ENCODE results near the gene MRPL32.

The MRPL32 gene

DNA sequence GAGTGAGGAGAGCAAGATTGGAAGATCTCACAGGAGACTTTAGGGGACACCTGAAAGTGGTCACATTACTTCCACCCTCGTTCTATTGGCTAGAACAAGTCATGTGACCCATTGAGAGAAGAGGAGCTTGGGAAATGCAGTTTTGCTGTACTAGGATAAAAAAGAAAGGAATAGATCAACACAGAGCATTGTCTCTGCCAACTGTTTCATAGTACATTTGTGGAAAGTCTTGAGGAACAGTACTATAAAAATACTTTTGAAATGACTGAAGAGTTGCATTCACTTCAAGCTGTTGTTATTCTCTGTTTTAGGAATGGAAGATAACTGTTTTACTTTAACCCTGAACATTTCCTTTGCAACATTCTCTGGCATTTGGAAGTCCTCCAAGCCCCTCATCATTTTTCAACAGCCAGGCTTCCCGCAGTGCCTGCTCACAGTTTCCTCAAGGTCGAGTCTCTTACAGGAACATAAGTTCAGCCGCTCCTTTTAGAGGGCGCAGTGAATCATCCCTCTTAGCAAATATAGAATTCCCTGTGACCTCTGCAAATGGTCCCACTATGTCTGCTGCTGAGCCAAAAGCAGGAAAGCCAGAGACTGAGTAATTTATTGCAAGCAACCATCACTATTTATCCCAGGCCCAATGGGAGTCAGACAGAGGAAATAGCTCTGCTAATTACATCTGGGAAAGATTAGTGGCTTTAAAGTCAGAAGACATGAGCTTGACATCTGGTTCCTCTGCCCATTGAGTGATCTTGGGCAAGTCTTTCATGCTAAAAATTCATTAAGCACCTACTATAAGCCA lies 40.7 kb downstream of the MRPL32 start:
- DNase-seq: no peak

DNA sequence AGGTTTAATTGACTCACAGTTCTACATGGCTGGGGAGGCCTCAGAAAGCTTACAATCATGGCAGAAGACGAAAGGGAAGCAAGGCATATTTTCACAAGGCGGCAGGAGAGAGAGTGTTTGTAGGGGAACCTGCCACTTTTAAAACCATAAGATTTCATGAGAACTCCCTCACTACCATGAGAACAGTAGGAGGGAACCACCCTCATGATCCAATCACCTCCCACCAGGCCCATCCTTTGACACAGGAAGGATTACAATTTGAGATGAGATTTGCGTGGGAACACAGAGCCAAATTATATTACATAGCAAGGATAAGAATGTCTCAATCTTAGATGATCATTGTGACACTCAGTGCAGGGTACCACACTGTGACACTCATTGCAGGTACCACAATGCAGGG lies 44.2 kb downstream of the MRPL32 start:
- no peak for DNase-seq

- DNase-seq: no peak
These were observed 46.3 kb downstream of the MRPL32 start for GRCh38 chr7:42978496-42978895.

- DNase-seq: no peak
These were observed 47.9 kb downstream of the MRPL32 start for GRCh38 chr7:42980084-42980483.

GRCh38 chr7:42980514-42980913 lies 48.3 kb downstream of the MRPL32 start:
- no peak for DNase-seq

GRCh38 chr7:42981601-42982000 lies 49.4 kb downstream of the MRPL32 start:
- DNase-seq: no peak

- DNase-seq: no peak
These were observed 50.5 kb downstream of the MRPL32 start for GRCh38 chr7:42982604-42983115.

- DNase-seq: no peak
These were observed 52.0 kb downstream of the MRPL32 start for GRCh38 chr7:42984137-42984536.

DNA sequence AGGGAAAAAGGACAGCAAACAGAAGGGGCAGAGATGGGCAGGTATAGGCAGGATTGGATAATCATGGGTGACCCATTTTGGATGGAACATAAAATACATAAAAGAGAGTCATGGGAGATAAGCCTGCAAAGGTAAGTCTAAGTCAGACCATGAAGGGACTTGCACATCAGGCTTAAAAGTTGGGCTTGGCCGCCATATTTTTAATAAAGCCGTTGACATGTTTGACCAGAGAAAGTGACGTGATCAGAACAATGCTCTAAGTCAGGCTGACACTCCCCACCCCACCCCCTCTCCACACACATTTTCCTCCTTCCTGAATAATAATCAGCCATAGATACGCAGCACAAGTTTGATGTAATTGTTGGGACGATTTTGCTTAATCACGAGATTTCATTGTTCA lies 54.0 kb downstream of the MRPL32 start:
- no peak for DNase-seq

GRCh38 chr7:42986781-42987248 lies 54.6 kb downstream of the MRPL32 start:
- no peak for DNase-seq

Data from activated T-cell treated with anti-CD3 and anti-CD28 coated beads, Interleukin-2, amount 50 U/mL, for 48 hours (primary cell).